ENCODE measurements around the gene ITIH5.

ITIH5 gene

GRCh38 chr10:7542189-7542914, 124.4 kb downstream of the ITIH5 start:
- ATAC-seq (no peak), DNase-seq (ENCODE audit: low spot score in 2 of 2) (no peak)
- Mint-ChIP-seq H3K9me3 (peaks cover 3% of the 10 kb centered on the region), H3K36me3 (no peaks in the 10 kb centered on the region), H3K4me1 (peaks cover 10% of the 10 kb centered on the region), H3K27ac (no peak overlapping the region), H3K4me3 (no peak overlapping the region)

GRCh38 chr10:7541137-7542087, 125.4 kb downstream of the ITIH5 start:
- ATAC-seq, result no peak
- Mint-ChIP-seq H3K27ac (no peak overlapping the region), H3K36me3 (no peaks in the 10 kb centered on the region), H3K4me1 (peaks cover 10% of the 10 kb centered on the region), H3K9me3 (peaks cover 3% of the 10 kb centered on the region), H3K4me3 (no peak overlapping the region)
- no peak for DNase-seq (ENCODE audit: low spot score in 2 of 2)

DNA sequence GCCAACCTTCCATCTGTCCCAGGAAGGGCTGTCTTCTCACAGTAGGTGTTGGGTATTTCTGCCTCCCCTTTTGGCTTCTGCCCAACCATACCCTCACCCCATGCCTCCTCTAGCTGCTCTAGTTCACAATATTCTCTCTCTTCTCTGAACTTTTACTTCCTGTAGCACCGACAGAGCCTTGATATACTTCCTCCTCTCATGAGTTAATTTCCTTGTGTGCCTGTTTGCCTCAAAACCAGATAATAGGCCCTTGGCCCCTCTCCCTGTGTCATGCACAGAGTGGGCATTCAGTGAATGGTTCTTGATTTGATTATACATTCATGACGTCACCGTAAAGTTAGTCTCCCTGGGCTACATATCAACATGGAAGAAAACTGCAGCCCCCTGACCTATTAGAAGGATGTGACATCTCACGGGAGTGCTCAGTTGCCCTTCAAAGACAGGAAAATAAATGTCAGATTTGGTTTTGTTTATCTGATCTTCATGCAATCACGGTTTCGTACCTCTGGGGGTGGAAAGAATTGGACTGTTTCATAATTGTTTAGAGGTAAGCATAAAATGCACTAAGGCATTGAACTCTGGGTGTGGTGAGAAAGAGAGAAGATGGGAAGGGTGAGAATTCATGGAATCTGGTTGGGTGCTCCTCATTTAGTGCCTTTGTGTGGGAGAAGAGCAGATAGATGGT, 127.7 kb downstream of the ITIH5 start:
- peaks cover 10% of the 10 kb centered on the region for H3K4me1 Mint-ChIP-seq
- ATAC-seq (peak; percentile 42), DNase-seq (ENCODE audit: low spot score in 2 of 2) (no peak)
- peaks cover 3% of the 10 kb centered on the region for H3K9me3 Mint-ChIP-seq
- no peaks in the 10 kb centered on the region for H3K36me3 Mint-ChIP-seq
- H3K4me3 Mint-ChIP-seq, result no peak overlapping the region
- peak overlapping the region; percentile 38 for H3K27ac Mint-ChIP-seq

- no peak for ATAC-seq
- Mint-ChIP-seq H3K4me3 (no peak overlapping the region), H3K9me3 (peaks cover 3% of the 10 kb centered on the region), H3K27ac (no peak overlapping the region), H3K36me3 (no peaks in the 10 kb centered on the region), H3K4me1 (peaks cover 10% of the 10 kb centered on the region)
- no peak for DNase-seq (ENCODE audit: low spot score in 2 of 2)
These were observed 129.6 kb downstream of the ITIH5 start for GRCh38 chr10:7537126-7537525.

GRCh38 chr10:7534480-7534852, 132.3 kb downstream of the ITIH5 start:
- Mint-ChIP-seq H3K4me1 (peaks cover 8% of the 10 kb centered on the region), H3K36me3 (no peaks in the 10 kb centered on the region), H3K9me3 (peaks cover 3% of the 10 kb centered on the region), H3K4me3 (no peak overlapping the region), H3K27ac (no peak overlapping the region)
- no peak for DNase-seq (ENCODE audit: low spot score in 2 of 2)
- no peak for ATAC-seq

- peaks cover under 1% of the 10 kb centered on the region for H3K9me3 Mint-ChIP-seq
- H3K36me3 Mint-ChIP-seq, result no peaks in the 10 kb centered on the region
- H3K4me3 Mint-ChIP-seq, result no peak overlapping the region
- no peak overlapping the region for H3K27ac Mint-ChIP-seq
- DNase-seq (ENCODE audit: low spot score in 2 of 2) (no peak), ATAC-seq (no peak)
- H3K4me1 Mint-ChIP-seq, result peaks cover 2% of the 10 kb centered on the region
These were observed 132.9 kb downstream of the ITIH5 start for GRCh38 chr10:7533657-7534479.

GRCh38 chr10:7532723-7533498, 133.9 kb downstream of the ITIH5 start:
- no peak overlapping the region for H3K4me3 Mint-ChIP-seq
- no peak overlapping the region for H3K27ac Mint-ChIP-seq
- DNase-seq (ENCODE audit: low spot score in 2 of 2) (no peak), ATAC-seq (no peak)
- H3K4me1 Mint-ChIP-seq, result no peaks in the 10 kb centered on the region
- no peaks in the 10 kb centered on the region for H3K36me3 Mint-ChIP-seq
- H3K9me3 Mint-ChIP-seq, result no peaks in the 10 kb centered on the region

DNA sequence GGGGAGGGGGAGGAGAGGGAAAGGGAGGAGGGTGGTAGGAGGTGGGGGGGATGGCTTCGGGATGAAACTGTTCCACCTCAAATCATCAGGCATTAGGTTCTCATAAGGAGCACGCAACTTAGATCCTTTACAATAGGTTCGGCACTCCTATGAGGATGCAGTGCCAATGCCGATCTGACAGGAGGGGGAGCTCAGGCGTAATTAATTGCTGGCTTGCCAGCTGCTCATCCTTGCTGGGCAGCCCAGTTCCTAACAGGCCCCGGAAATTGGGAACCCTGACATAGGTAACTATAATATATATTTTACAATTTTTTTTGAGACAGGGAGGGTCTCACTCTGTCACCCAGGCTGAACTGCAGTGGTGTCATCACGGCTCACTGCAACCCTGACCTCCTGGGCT, 137.1 kb downstream of the ITIH5 start:
- H3K27ac Mint-ChIP-seq, result no peak overlapping the region
- no peaks in the 10 kb centered on the region for H3K36me3 Mint-ChIP-seq
- H3K9me3 Mint-ChIP-seq, result no peaks in the 10 kb centered on the region
- DNase-seq (ENCODE audit: low spot score in 2 of 2) (no peak), ATAC-seq (no peak)
- H3K4me1 Mint-ChIP-seq, result peaks cover 5% of the 10 kb centered on the region
- H3K4me3 Mint-ChIP-seq, result no peak overlapping the region

- ATAC-seq (no peak), DNase-seq (ENCODE audit: low spot score in 2 of 2) (no peak)
- no peak overlapping the region for H3K27ac Mint-ChIP-seq
- H3K4me3 Mint-ChIP-seq, result no peak overlapping the region
- H3K4me1 Mint-ChIP-seq, result peaks cover 5% of the 10 kb centered on the region
- no peaks in the 10 kb centered on the region for H3K9me3 Mint-ChIP-seq
- no peaks in the 10 kb centered on the region for H3K36me3 Mint-ChIP-seq
These were observed 139.3 kb downstream of the ITIH5 start for GRCh38 chr10:7527468-7527867.

DNA sequence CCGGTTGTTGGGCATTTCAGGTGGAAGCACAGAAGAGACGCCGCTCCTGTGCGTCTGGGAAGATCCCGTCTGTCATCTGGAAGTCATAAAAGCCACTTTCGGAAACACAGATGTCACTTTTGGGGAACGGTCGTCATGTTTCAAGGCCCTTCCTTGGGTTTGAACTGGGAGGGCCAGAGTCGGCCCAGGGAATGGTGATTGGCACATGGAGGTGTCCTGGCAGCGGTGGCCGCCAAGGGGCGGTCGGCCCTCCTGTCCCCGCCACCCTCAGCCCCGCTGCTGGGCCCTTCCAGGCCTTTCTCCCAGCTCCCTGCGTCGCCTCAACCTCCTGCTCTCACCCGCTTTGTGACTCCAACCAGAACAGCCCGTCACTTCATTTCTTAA, 140.8 kb downstream of the ITIH5 start:
- H3K4me1 Mint-ChIP-seq, result peaks cover 8% of the 10 kb centered on the region
- ATAC-seq, result no peak

GRCh38 chr10:7525314-7526016, 141.3 kb downstream of the ITIH5 start:
- peak; percentile 49 to 70 for DNase-seq (ENCODE audit: low spot score in 2 of 2)
- H3K27ac Mint-ChIP-seq, result no peak overlapping the region
- no peaks in the 10 kb centered on the region for H3K9me3 Mint-ChIP-seq
- no peak overlapping the region for H3K4me3 Mint-ChIP-seq
- peak; percentile 88 for ATAC-seq
- no peaks in the 10 kb centered on the region for H3K36me3 Mint-ChIP-seq
- H3K4me1 Mint-ChIP-seq, result peaks cover 13% of the 10 kb centered on the region

More for the DNA sequence above, 140.8 kb downstream of the ITIH5 start:
- Mint-ChIP-seq H3K4me3 (no peak overlapping the region), H3K9me3 (no peaks in the 10 kb centered on the region), H3K36me3 (no peaks in the 10 kb centered on the region), H3K27ac (no peak overlapping the region)
- no peak for DNase-seq (ENCODE audit: low spot score in 2 of 2)

DNA sequence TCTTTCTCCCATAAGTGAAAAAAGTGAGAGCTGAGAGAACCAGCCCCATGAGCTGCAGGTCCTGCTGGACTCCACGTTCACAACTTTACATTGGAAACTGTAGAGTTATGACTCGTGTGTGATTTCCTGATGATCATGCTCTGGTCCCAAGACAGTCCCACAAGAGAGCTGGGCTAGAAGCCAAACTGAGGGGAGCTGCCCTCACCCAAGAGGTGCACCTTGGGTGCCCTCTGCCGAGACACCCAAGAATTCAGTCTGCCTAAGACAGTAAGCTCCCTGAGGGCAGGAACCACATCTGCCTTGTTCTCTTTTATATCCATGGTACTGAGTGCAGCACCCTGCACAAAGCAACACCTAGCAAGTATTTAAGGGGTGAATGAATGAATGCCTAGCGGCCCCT, 143.1 kb downstream of the ITIH5 start:
- Mint-ChIP-seq H3K4me3 (no peak overlapping the region), H3K9me3 (no peaks in the 10 kb centered on the region), H3K4me1 (peaks cover 13% of the 10 kb centered on the region), H3K27ac (peak overlapping the region; percentile 26), H3K36me3 (no peaks in the 10 kb centered on the region)
- DNase-seq (ENCODE audit: low spot score in 2 of 2) (no peak), ATAC-seq (no peak)

DNA sequence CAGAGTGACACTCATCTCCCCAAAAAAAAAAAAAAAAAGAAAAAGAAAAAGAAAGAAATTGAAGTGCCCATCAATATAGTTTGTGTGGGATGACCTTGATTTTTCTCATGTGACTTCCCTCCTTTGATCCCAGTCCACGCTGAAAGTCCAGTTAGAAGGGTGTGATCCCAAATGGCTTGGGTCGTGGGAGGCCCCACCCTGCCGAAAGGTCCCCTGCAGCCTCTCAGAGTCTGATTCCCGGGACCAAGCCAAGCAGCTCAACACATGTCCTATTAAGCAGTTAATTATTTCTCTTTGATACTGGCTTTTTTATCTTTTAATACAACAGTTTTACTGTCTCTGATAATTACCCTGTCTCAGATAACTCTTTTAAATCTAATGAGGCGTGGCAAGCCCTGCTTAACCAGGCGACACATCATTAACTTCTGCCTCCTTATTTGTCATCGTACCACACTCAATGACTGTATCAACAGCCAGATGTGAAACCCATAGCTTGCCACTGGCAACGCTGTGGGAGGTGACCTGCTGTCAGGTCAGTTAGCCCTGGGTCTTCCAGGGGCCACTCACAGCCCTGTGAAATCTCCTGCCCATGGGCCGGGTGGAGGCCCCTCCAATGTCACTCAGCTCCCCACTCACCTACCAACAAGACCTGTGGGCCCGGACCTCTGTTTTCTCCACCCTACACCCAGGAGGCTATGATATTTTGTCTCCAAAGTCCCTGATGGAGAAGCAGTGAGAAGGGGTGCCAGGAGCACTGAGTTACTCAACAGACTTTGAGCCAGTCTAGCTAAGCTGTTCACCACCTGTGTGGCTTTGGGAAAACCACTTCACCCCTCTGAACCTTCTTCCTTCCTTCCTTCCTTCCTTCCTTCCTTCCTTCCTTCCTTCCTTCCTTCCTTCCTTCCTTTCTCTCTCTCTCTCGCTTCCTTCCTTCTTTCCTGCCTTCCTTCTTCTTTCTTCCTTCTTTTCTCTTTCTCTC, 146.0 kb downstream of the ITIH5 start:
- Mint-ChIP-seq H3K9me3 (no peaks in the 10 kb centered on the region), H3K27ac (peak overlapping the region; percentile 71), H3K4me1 (peaks cover 13% of the 10 kb centered on the region), H3K36me3 (no peaks in the 10 kb centered on the region), H3K4me3 (no peak overlapping the region)
- ATAC-seq, result peak; percentile 64
- DNase-seq (ENCODE audit: low spot score in 2 of 2), result no peak

Measured in stimulated activated effector memory CD8-positive, alpha-beta T cell treated with anti-CD3 and anti-CD28 coated beads, Interleukin-12 subunit alpha, Interleukin-12 subunit beta, amount 100 ng/mL, for 72 hours (primary cell).